Measurements from ENCODE around the gene MACROH2A1.

- TF ChIP-seq CTCF (IDR thresholded peaks at IDR 0.05; ENCODE audit: insufficient read depth, low read length): no peak
- no peak for TF ChIP-seq POLR2AphosphoS5 (IDR thresholded peaks at IDR 0.05; ENCODE audit: low read depth)
- no peak for TF ChIP-seq SPI1 (IDR thresholded peaks at IDR 0.05; ENCODE audit: borderline replicate concordance, low read depth)
These were observed 90.3 kb downstream of the MACROH2A1 start for GRCh38 chr5:135308752-135309151.
